Loucy (cell line): ENCODE measurements around the gene EPB41L5.
"Not testable (repeated sequence)": the region's sequence is repeated elsewhere in the genome, so short reads cannot be mapped to it uniquely, and the experiment has no call there.

Source experiments
- H2AFZ ChIP-seq: fragments of 200-600 bp; sonication (generic); 2 replicates; pipeline ENCODE4 v1.6.0; 2016; ENCODE audit warnings: antibody characterized with exemption, mild to moderate bottlenecking, low read length, moderate library complexity
- H3F3A ChIP-seq: fragments of 200-600 bp; 2 replicates; pipeline ENCODE4 v1.6.0; 2016; ENCODE audit warnings: antibody characterized with exemption, low read depth, mild to moderate bottlenecking
- H3K27me3 ChIP-seq: fragments of 200-600 bp; sonication (generic); 2 replicates; pipeline ENCODE4 v1.6.1; 2014; ENCODE audit warnings: low read length, mild to moderate bottlenecking; ENCODE audit not compliant: insufficient read depth, poor library complexity, severe bottlenecking
- H3K36me3 ChIP-seq: fragments of 200-600 bp; sonication (generic); 2 replicates; pipeline ENCODE4 v1.6.1; 2016; ENCODE audit warnings: low read length; ENCODE audit not compliant: insufficient read depth
- H3K4me1 ChIP-seq: fragments of 200-600 bp; sonication (generic); 2 replicates; pipeline ENCODE4 v1.5.1; 2014; ENCODE audit warnings: low read length, mild to moderate bottlenecking; ENCODE audit not compliant: insufficient read depth, poor library complexity, severe bottlenecking
- H3K4me2 ChIP-seq: fragments of 200-600 bp; sonication (generic); 2 replicates; pipeline ENCODE4 v1.6.0; 2014; ENCODE audit warnings: antibody characterized with exemption, low read length, low read depth, mild to moderate bottlenecking; ENCODE audit not compliant: poor library complexity, severe bottlenecking
- H3K4me3 ChIP-seq: fragments of 200-600 bp; sonication (generic); 2 replicates; pipeline ENCODE4 v1.5.1; 2014; ENCODE audit warnings: low read length, mild to moderate bottlenecking, mixed read lengths; ENCODE audit not compliant: poor library complexity, severe bottlenecking
- H3K79me2 ChIP-seq: fragments of 200-600 bp; sonication (generic); 2 replicates; pipeline ENCODE4 v1.6.1; 2014; ENCODE audit warnings: low read length; ENCODE audit not compliant: insufficient read depth
- H3K9ac ChIP-seq: fragments of 200-600 bp; sonication (generic); 2 replicates; pipeline ENCODE4 v1.6.0; 2014; ENCODE audit warnings: mild to moderate bottlenecking, low read depth, low read length, moderate library complexity; ENCODE audit not compliant: poor library complexity, severe bottlenecking
- H3K9me2 ChIP-seq: fragments of 200-600 bp; sonication (generic); replicated peaks from 2 replicates; pipeline ENCODE4 v1.6.1; 2016; ENCODE audit warnings: low read depth, low read length, mixed read lengths
- H3K9me3 ChIP-seq: fragments of 200-600 bp; sonication (generic); 2 replicates; pipeline ENCODE4 v1.6.1; 2014; ENCODE audit warnings: mild to moderate bottlenecking, antibody characterized with exemption, low read length, low read depth; ENCODE audit not compliant: insufficient read depth
- H4K20me1 ChIP-seq: fragments of 200-600 bp; sonication (generic); 2 replicates; pipeline ENCODE4 v1.6.0; 2014; ENCODE audit warnings: antibody characterized with exemption, low read length, mild to moderate bottlenecking; ENCODE audit not compliant: insufficient read depth, poor library complexity, severe bottlenecking
- EZH2phosphoT487 ChIP-seq: fragments of 200-600 bp; IDR thresholded peaks from 2 replicates; pipeline ENCODE4 v1.6.1; 2018; ENCODE audit warnings: antibody characterized with exemption, mild to moderate bottlenecking, moderate library complexity, borderline replicate concordance
- TF ChIP-seq, protein P1 (sequence below): fragments of 200-600 bp; sonication (generic); conservative IDR thresholded peaks from 2 replicates; pipeline ENCODE4 v1.5.1; 2014; ENCODE audit warnings: mild to moderate bottlenecking, antibody characterized with exemption, low read length

EPB41L5 gene

DNA sequence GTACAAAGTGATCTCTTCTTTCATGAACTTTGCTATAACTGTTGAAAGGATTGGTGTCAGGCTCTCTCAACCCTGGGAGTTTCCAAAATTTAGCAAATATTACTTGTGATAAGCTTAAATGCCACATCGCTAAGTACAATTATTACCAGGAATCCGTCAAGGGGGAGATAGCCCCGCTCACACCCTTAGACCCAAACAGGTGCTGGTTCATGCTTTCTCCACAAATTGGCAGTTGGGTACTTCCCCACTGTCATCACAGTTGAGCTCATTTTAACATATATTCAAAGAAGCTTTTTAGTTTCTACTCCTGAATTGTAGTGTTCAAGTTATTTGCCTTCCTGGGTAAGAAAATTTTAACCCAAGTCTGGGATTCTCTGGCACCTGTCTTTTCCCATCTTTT, 29.8 kb upstream of the EPB41L5 start:
- H3K9ac ChIP-seq, result no peak overlapping the region
- H4K20me1 ChIP-seq, result no peaks in the 10 kb centered on the region
- no peaks in the 10 kb centered on the region for H3K4me1 ChIP-seq
- no peak overlapping the region for H3K4me2 ChIP-seq
- no peaks in the 10 kb centered on the region for H3K36me3 ChIP-seq
- H3K4me3 ChIP-seq, result no peak overlapping the region
- no peaks in the 10 kb centered on the region for H3K9me3 ChIP-seq
- no peaks in the 10 kb centered on the region for H3F3A ChIP-seq
- H3K79me2 ChIP-seq, result no peaks in the 10 kb centered on the region
- TF ChIP-seq EZH2phosphoT487, result no peak
- TF ChIP-seq, protein P1, sequence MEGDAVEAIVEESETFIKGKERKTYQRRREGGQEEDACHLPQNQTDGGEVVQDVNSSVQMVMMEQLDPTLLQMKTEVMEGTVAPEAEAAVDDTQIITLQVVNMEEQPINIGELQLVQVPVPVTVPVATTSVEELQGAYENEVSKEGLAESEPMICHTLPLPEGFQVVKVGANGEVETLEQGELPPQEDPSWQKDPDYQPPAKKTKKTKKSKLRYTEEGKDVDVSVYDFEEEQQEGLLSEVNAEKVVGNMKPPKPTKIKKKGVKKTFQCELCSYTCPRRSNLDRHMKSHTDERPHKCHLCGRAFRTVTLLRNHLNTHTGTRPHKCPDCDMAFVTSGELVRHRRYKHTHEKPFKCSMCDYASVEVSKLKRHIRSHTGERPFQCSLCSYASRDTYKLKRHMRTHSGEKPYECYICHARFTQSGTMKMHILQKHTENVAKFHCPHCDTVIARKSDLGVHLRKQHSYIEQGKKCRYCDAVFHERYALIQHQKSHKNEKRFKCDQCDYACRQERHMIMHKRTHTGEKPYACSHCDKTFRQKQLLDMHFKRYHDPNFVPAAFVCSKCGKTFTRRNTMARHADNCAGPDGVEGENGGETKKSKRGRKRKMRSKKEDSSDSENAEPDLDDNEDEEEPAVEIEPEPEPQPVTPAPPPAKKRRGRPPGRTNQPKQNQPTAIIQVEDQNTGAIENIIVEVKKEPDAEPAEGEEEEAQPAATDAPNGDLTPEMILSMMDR, result no peak
- H3K9me2 ChIP-seq, result no peaks in the 10 kb centered on the region
- H3K27me3 ChIP-seq, result no peaks in the 10 kb centered on the region
- H2AFZ ChIP-seq, result no peak overlapping the region

- TF ChIP-seq, protein P1, result no peak
- TF ChIP-seq EZH2phosphoT487, result no peak
- no peak overlapping the region for H3K9ac ChIP-seq
- no peak overlapping the region for H3K4me3 ChIP-seq
- H3K9me3 ChIP-seq, result no peaks in the 10 kb centered on the region
- no peaks in the 10 kb centered on the region for H3K27me3 ChIP-seq
- H3K4me1 ChIP-seq, result no peaks in the 10 kb centered on the region
- no peaks in the 10 kb centered on the region for H3F3A ChIP-seq
- no peaks in the 10 kb centered on the region for H3K9me2 ChIP-seq
- H3K4me2 ChIP-seq, result no peak overlapping the region
- H2AFZ ChIP-seq, result no peak overlapping the region
- no peaks in the 10 kb centered on the region for H3K79me2 ChIP-seq
- H4K20me1 ChIP-seq, result no peaks in the 10 kb centered on the region
- no peaks in the 10 kb centered on the region for H3K36me3 ChIP-seq
Observed at GRCh38 chr2:119996148-119996547, 16.7 kb upstream of the EPB41L5 start.

GRCh38 chr2:119996896-119997891, 15.7 kb upstream of the EPB41L5 start:
- not testable (repeated sequence) for H3K4me2 ChIP-seq, H3K4me3 ChIP-seq, H3K4me1 ChIP-seq, H2AFZ ChIP-seq, H3K36me3 ChIP-seq, H3K9me3 ChIP-seq, H3K79me2 ChIP-seq, H3K27me3 ChIP-seq, H3F3A ChIP-seq, H3K9ac ChIP-seq, H3K9me2 ChIP-seq, H4K20me1 ChIP-seq
